HG02884 (cell line): Measurements from ENCODE around the gene CRHR2.

Source experiments
- ATAC-seq: cut with Tn5 transposase; IDR thresholded peaks from one replicate; pipeline ENCODE4 v1.9.1; 2021; ENCODE audit warnings: mild to moderate bottlenecking, moderate library complexity; ENCODE audit not compliant: unreplicated experiment

The CRHR2 gene

GRCh38 chr7:30683306-30683705 is 1.1 kb upstream of the CRHR2 start:
- ATAC-seq, result no peak

GRCh38 chr7:30681815-30682211 is 443 bp downstream of the CRHR2 start:
- ATAC-seq, result no peak

DNA sequence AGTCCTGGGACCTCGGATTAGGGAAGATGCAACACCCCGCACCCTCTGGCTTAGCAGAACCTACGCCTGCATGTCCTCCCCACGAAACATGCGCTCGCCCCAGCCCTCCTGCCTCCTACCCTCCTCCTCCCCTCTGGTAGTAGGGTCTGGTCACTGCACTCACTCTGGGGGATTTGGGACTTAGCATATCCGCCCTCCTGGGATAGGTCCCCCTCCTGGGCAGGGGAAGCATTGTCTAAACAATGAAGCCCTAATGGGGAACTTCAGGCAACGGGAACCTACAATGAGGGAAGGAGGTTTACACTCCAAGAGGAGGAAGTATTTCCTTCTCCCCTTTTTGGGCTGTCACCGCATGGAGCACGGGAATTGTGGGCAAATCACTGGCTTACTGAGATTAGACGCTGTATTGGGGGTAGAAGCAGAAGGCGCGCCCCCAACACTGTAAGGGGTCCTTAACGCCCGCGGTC is 892 bp downstream of the CRHR2 start:
- no peak for ATAC-seq

GRCh38 chr7:30679664-30680063 is 2.6 kb downstream of the CRHR2 start:
- no peak for ATAC-seq

DNA sequence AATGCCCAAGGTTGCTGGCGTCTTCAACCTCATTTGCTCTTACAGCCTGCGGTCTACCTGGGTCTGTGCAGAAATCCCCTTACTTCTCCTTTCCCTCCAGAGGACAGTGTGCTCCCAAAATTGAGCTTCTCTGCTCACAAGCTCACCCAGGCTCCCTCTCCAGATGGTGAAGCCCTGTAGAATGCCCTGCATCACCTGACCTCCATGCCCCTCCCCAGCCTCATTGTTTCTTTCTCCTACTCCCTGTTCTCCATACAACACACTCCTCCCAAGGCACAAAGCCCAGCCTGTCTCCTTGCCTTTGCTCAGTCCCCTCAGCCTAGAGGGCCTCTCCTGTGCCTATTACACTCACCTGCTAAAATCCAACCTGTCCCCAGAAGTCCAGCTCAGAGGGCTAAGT is 3.5 kb downstream of the CRHR2 start:
- no peak for ATAC-seq

- no peak for ATAC-seq
Observed at GRCh38 chr7:30674876-30675275, 7.4 kb downstream of the CRHR2 start.

- ATAC-seq, result no peak
Observed at GRCh38 chr7:30674420-30674819, 7.8 kb downstream of the CRHR2 start.

DNA sequence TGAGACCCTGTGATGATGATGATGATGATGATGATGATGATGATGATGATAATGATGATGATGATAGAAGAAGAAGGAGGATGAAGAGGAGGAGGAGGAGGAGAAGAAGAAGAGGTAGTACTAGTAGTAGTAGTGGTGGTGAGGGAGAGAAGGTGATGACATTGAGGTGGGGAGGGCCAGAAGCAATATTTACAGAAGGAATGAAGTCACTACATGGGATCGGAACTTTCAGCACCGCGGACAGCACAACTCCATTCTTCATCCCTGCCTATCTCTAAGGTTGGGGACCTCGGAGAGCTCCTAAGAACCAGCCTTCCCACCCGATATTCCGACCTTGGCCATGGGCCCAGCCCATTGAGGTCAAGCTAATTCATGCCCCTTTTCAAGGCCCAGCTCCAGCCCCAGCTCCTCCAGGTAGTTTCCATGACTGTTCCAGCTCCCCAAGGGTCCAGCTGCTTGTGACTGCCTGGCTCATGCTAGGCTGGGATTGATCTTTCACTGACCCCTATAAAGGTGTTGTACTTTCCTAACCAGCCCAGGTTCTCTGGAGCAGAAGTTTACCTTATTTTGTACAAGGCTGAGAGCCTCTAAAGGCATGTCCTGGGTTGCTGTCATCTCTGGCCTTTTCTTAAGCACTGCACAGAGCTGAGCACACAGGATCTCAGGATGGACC is 10.3 kb downstream of the CRHR2 start:
- ATAC-seq, result no peak

DNA sequence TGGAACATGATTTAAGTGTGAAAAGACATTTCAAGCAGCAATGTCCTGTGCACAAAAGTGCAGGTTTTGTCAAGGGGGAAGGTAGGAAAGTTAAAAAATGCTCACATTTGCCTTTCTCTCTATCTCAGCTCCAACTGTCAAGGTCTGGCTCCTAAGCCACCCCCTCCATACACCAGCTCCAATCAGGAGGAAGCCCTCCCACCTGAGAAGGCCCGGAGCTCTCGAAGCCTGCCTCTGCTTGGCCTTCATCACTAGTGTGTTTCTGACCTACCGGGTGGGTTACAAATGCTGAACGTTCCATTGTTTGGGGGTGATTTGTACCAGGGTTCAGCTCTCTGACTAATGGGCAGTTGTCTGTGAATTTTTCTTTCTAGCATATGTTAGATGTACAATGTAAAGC is 14.2 kb downstream of the CRHR2 start:
- ATAC-seq, result no peak

DNA sequence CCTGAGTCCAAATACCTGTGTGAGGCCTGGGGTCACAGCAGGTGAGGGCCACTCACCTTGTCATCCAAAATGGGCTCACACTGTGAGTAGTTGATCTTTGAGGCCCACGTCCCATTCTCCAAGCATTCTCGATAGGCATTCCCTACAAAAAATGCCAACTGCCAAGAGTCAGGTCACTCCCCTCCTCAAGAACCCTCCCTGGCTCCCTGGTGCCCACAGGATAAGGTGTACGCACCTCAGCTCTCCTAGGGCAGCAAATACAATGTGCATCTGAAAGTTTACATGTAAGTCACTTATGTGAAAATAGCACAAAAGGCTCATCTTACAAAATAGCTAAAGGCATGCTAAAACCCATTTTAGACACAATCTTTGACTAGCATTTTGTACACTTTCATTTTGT is 15.1 kb downstream of the CRHR2 start:
- ATAC-seq, result no peak

DNA sequence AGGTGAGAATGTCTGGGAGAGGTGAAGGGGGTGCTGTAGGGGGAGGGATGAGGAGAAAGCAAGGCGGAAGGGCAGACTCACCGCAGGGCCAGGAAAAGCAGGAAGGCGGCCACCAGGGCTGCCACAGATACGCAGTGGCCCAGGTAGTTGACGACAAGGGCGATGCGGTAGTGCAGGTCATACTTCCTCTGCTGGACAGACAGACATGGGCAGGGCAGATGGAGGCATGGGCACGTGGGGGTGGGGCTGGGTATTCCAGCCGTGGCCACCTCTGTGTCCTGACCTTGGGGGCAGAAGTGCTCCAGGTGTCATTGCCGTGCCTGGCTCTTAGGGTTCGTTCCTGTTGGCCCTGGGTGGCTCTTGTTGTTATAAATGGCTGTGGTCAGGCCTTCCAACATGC is 16.8 kb downstream of the CRHR2 start:
- ATAC-seq, result no peak

GRCh38 chr7:30665043-30665442 is 17.2 kb downstream of the CRHR2 start:
- ATAC-seq, result no peak

GRCh38 chr7:30664184-30664885 is 17.9 kb downstream of the CRHR2 start:
- no peak for ATAC-seq

DNA sequence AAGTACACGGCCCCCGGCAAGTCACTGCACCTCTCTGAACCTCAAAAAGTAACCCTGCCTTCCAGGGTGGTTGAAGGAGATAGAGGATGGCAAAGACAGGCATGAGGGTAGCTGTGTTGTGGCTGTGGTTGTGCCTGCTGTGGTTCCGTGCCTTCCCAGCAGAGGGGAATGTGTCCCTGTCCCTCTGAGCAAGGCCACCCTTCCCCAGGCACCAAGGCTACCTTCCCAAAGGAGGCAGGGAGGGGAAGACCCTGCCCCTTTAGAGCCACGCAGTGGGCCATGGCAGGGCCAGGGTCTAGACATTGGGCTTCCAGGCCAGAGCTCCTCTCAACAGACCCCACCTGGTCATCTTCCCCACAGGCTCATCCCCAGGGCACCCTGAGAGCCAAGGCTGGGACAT is 18.8 kb downstream of the CRHR2 start:
- ATAC-seq, result no peak

DNA sequence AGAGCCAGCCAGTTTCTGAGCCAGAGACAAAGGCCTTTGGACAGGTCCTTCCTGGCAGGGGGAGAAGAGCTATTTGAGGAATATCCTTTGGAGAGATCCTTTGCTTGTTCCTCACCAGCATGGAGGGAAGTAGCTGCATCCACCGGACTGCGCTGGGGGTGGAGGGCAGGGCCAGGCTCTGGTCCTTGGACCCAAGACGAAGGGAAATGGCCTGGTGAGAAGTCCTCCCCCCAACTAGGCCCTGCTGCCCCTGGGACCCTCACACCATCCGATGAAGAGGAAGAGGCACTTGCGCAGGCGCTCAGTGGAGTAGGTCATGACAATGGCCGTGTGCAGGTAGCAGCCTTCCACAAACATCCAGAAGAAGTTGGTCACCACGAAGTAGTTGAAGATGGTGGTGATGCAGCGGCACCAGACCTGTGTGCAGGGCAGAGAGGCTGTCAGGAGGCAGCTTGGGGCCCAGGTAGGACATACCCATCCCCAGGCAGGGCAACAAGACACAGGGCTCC is 19.8 kb downstream of the CRHR2 start:
- ATAC-seq, result no peak

DNA sequence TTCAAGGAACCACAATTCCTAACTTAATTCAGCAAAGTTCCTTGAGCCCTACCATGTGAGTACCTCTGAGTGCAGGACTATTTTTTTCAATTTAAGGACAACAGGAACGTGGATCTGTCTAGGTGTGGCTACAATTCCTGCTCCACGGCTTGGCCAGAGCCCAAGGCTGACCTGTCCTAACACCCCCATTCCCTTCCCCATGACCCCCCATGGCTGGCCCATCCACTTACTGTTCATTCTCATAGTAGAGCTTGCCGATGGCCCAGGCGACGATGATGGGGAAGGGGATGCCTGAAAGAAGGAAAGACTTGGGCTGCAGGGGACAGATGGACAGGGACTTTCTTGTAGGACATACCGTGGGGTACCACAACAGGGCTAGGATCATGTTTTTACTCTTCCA is 20.3 kb downstream of the CRHR2 start:
- no peak for ATAC-seq

- no peak for ATAC-seq
Observed at GRCh38 chr7:30660331-30661255, 21.7 kb downstream of the CRHR2 start.

DNA sequence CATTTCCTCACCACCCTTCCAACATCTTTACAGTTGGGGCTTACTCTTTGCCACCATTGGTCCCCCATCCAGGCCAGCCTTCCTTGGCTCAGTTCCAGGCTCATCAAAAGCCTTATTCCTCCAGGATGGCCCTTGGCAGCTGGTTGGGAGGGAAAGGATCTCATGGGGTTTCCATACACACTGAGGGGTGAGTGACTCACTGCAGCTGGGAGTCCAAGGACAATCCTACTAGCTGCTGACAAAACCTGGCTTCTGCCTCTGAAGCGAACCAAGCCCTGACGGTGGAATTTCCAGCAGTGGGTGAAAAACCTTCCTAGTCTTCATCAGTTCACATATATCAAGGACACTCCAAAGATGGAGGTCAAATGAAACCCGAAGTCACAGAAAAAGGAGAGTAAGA is 22.9 kb downstream of the CRHR2 start:
- no peak for ATAC-seq

DNA sequence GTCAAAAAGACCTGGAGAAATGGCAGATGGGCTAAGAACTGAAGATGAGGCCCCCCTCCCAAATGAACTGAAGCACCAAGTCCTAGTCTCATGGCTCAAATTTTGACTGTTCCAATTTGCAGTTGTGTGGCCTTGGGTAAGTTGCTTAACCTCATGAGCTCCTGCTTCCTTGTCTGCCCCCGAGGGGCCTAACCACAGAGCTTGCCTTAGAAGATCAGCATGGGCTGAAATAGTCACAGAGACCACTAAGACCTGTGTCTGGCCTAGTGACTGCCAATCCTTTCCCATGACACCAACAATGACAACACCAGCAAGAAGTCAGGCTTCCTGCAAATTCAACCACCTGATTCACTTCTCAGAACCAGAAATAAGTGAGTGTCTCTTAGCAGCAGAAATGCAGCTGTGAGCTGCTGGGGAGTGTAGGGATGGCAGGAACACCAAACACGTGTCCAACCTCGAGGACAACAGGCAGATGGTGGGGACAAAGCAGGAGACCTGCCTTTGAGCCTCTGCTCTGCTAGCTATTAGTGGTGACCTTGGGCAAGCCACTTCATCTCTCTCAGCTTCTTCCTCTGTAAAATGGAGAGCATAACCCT is 23.7 kb downstream of the CRHR2 start:
- no peak for ATAC-seq

DNA sequence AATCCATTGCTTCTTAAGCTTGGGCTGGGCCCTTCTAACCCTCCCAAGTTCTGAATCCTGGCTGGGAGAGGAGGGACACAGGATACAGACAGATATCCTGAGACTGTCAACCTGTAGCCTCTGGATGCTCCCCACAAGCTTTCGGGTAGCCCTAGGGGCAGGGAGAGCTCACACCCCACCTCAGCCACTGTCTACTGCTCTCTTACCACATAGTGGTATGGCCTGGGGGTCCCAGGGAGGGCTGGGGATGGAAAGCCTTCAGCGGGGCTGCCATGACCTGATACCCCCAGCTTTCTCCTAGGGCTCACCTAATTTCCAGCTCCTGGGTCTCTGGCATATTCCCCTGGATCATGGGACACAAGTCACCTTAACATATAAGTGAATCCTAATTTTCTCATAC is 25.1 kb downstream of the CRHR2 start:
- ATAC-seq, result no peak
